Activated CD4-positive, alpha-beta T cell treated with anti-CD3 and anti-CD28 coated beads, Interleukin-2, Interleukin-4, amounts not matched to agents 100 ng/mL and 50 ng/mL, durations not matched to agents 16 hours and 8 hours (primary cell): ENCODE results near the gene RPL9.
A peak's percentile ranks its signal among the peaks of the same experiment; 100 is the strongest.
"Not testable (repeated sequence)": the region's sequence is repeated elsewhere in the genome, so short reads cannot be mapped to it uniquely, and the experiment has no call there.

Experiments
- DNase-seq: peaks from one replicate; pipeline ENCODE4 v3.0.0-alpha.2; 2020; ENCODE audit warnings: low spot score

RPL9 gene

DNA sequence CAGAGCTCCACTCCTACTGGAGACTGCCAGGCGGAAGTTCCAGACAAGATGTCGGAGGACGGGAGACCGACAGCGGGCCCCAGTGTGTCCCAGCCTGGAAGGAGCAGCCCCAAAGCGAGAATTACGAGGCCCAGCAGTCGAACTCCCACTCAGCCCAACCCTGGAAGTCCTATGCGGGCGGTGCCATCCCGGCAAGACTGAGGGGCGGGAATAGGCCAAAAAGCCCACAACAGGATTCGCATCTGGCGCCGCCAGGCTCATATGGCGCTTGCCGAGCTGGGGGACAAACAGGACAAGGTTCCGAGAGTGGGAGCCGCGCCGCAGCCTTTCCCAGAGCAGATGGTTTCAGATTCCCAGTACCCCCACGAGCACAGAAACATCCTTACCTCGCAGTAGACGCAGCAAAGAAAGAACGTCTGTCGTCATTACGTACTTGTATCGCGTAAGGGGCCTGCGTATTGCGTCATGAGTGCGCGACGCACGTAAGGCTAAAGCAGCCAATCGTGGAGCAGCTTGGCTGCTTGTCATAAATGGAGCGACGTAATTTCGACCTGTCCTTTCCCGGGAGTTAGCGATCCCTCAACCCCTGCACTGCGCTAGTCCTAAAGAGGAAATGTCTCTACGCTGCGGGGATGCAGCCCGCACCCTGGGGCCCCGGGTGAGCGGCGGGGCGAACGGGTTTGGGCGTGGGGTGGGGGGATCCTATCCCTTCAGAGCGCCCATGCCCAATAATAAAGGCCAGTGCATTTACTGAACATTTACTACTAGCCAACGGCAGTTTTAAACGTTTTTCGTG is at the start of gene RPL9, which contains the start of gene LIAS:
RPL9 (minus strand) TSS at position 418 of the 796 bp plus-strand sequence. CDS start 483 bp downstream, outside the sequence.
LIAS (plus strand) TSS at position 552 of the 796 bp plus-strand sequence; CDS start at position 614, 62 bp downstream.
- peak; percentile 97 for DNase-seq

DNA sequence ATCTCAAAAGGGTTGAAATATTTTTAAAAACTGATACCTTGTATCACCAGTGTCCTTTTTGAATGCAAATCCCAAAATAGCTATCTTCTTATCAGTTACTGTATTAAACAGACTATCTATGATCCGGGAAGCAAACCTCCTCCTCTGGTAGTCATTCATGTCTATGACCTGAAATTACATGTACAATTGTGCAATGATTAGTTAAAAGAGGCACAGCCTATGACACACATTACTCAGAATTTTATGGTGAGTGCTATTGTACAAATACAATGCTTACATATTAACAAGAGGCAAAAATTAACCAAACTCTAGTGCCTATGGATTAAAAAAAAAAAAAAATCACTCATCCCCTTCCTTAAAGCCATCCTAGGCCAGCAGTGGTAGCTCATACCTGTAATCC is 46.9 kb upstream of the RPL9 start:
- no peak for DNase-seq

DNA sequence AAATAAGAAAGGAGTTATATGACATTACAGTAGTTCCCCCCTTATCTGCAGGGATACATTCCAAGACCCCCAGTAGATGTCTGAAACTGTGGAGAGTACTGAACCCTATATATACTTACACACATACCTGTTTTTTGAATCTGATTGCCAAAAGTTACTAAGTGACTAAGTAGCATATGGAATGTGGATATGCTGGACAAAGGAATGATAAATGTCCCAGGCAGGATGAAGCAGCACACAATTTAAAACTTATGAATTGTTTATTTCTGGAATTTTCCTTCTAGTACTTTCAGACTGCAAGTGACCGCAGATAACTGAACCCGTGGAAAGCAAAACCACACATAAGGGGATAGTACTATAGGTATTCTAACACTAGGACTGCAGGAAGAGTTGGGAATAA is 45.8 kb upstream of the RPL9 start:
- no peak for DNase-seq

DNA sequence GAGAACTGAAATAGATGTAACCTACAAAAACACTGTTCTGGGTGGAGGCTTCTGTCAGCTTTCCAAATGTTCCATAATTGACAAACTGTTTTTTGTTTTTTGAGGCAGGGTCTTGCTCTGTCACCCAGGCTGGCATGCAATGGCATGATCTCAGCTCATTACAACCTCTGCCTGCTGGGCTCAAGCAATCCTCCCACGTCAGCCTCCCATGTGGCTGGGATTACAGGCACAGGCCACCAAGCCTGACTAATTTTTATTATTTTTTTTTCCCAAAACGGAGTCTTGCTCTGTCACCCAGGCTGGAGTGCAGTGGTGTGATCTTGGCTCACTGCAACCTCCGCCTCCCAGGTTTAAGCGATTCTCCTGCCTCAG is 43.9 kb upstream of the RPL9 start:
- DNase-seq, result not testable (repeated sequence)

DNA sequence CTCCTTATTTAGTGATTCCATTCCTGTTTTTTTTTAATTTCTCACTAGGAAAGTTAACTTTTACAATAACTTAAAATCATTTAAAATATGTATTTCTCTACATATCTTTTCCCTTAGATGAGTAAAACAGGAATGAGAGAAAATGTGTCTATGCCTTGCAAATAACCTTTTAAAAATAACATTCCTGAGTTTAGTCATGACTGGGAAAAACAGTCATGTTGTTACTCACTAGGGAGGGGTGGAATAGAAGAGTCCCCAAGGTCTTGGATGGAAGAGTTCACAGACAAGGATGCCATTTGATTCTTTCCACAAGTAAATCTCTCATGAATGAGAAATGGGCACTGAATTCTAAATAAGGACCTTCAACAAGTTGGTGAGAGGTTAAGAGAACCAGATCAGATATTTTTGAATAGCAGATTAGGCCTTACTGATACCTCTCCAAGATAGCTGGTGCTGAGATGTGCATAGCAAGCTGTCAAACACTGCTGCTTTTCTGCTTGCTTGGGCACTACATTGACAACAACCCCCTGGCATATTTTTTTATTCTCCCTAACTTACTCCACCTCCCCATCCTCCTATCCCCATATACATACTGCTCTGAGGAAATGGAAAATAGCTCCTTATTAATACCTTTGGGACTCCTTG is 43.4 kb upstream of the RPL9 start:
- no peak for DNase-seq

DNA sequence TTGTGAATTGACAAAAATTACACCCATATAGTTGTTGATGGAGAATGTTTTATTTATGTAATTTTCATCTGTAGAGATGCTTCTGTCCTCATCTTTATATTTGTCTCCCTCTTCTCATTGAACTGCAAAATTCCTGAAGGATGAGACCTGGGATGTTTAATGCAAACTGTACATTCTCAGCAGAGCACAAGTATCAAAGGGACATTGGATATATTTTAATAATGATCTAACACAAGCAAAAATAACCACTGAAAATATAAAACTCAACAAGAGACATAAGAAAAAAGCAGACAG is 40.0 kb upstream of the RPL9 start:
- no peak for DNase-seq

DNA sequence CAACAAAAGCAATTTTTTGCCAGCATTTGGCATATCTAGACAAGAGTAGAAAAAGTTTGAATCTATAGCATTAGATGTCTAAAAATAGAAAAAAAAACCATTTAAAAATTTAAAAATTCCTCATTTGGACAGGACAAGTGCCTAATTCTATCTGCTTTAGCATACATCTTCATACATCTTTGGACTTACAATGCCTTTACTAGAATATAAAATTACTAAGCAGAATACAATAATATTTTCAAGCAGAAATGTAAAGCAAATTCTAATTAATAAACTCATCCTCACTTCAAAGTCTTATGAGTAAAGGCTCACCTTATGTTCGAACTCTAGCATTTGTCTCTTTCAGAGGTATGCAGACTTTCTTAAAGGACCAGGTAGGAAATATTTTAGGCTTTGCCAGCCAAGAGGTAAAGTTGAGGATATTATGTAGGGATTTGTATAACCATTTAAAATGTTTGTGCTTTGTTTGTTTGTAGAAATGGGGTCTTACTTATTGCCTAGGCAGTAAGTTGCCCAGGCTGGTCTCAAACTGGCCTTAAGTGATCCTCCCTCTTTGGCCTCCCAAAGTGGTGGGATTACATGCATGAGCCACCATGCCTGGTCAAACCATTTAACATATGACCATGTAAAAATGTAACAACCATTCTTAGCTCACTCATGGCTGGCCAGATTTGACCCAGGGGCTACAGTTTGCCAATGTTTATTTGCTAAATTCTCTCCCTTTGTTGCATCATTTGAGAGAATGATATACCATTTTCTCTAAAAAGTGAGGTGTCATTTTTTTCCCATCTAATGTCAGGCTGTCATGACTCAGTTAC is 39.4 kb upstream of the RPL9 start:
- no peak for DNase-seq

DNA sequence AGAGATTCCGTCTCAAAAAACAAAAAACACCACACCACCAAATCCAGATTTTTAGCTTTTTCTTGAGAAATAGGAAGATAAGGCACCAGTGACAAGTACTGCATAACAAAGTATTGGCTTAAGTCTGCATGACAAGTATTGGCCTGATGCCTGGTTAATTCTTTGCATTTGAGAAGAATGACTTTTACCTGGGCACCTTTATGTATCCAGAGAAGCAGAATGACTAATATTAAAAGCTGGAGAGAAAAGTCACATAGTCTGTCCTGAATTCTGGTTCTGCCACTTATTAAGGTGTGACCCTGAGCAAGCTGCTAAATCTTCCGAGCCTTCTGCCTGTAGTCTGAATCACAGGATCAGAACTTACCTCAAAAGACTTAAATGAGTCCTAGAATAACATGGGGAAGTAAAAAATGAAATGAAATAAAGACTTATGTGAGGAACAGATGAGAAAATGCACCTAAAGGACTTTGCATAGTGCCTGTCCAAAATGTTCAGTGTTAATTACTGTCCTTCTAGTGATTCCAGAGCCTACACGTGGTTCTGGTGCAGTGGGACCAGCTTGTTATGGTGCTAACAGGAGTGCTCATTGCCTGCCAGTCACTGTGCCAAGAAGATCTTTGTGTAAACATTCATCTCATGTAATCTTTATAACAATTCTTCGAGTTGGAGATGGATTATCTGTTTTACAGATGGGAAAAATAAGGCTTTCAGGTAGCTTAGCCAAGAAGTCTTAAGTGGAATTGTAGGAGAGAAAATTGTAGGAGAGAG is 36.9 kb upstream of the RPL9 start:
- DNase-seq, result no peak

DNA sequence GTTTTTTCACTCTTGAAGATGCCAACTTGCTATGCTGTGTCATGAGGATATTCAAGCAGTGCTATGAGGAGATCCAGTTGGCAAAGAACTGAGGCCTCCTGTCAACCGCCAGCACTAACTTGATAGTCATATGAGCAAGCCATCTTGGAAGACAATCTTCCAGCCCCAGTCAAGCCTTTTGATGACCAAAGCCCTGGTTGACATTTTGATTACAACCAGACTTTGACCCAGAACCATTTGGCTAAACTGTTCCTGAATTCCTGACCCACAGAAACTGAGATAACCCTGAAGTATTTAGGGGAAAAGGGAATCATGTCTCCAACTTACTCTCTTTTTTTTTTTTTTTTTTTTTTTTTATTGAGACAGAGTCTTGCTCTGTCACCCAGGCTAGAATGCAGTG is 35.6 kb upstream of the RPL9 start:
- no peak for DNase-seq

DNA sequence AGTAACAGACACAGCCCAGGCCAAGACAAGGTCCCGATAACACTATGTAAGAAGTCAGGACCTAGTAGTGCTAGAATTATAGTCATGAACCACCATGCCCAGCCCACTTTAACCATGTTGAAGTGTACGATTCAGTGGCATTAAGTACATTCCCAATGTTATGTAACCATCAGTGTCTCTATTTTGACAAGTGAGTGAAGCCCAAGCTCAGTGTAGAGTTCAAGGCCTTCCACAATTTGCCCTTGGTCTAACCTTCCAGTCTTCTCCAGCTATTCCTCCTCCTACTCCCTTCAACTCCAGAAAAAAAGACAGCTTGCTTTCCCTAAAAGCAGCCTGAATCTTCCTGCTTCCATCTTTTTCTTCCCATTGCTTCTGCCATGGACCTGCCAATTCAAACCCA is 31.6 kb upstream of the RPL9 start:
- DNase-seq, result no peak

DNA sequence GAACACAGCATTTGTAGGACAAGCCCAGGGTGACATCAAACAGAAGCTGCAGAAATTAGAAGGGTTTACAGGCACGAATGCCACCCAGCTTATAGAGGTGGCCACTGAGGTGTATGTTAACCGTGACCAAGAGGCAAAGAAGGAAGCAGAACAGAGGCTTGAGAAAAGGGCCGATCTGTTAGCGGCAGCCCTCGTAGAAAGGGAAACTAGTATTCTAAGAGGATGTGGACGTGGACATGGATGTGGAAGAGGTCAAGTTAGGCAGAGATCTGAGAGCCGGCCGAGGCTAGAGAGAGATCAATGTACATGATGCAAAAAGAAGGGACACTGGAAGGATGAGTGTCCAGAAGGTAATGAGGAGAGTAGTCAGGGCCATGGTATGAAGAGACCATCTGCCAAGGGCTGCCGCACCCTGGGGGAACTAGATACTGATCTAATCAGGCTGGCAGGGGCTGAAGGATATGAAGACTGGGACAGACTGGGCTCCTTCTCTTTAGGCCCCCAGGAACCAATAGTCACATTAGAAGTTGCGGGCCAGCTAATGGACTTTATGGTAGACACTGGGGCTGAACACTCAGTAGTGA is 27.6 kb upstream of the RPL9 start:
- DNase-seq, result no peak

DNA sequence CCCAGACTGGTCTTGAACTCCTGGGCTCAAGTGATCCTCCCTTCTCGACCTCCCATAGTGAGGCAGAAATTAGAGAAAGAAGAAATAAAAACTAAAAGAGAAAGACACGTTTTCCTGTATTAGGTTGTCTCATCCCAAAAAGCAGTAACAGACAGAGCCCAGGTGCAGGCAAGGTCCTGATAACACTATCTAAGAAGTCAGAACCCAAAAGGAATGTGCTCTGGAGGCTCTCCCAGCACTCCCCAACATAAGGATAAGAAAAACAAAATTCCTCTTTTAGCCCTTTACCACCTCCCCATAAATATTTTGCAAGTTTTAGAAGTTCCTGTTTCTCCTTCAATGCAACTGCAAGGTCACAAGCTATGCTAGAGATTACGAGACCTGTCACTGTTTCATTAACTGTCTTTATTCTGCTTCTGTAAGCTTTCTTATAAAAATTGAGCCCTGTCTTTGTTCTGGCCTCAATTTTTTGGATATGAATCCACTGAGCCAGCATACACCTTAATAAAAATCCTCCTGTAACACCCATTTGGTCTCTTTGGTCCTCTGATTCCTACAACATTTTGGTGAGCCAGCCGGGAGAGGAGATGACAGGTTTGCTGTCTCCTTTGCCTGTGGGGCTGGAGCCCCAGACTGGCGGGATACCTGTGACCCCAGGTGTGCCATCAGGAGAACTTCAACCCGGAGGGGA is 26.0 kb upstream of the RPL9 start:
- DNase-seq, result no peak

DNA sequence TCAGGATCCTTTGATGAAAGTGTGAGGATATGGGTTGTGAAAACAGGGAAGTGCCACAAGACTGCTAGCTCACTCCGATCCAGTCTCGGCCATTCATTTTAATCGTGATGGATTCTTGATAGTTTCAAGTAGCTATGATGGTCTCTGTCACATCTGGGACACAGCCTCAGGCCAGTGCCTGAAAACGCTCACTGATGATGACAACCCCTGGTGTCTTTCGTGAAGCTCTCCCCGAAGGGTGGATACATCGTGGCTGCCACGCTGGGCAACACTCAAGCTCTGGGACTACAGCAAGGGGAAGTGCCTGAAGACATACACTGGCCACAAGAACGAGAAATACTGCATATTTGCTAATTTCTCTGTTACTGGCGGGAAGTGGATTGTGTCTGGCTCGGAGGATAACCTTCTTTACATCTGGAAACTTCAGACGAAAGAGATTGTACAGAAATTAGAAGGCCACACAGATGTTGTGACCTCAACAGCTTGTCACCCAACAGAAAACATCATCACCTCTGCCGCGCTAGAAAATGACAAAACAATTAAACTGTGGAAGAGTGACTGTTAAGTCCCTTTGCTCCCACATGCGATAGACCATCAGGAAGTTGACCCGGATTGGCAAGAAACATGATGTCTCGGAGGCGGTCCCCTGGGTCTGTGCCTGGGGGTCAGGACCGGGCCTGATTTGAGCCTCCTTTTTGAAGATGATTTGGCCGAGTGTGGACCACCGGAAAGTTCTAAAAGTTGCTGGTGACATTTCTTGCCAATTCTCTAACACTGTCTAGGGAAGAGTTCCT is 22.4 kb upstream of the RPL9 start:
- DNase-seq, result no peak

DNA sequence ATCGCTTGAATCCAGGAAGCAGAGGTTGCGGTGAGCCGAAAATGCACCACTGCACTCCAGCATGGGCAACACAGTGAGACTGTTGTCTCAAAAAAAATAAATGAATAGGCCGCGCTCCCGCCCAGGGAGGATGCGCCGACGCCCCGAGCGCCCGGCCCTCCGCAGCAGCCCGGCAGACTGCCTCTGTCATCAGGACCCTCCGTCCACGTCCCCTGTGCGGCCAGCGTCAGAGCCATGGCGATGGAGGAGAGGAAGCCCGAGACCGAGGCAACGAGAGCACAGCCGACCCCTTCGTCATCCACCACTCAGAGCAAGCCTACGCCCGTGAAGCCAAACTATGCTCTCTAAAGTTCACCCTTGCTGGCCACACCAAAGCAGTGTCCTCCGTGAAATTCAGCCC is 21.5 kb upstream of the RPL9 start:
- DNase-seq, result no peak

DNA sequence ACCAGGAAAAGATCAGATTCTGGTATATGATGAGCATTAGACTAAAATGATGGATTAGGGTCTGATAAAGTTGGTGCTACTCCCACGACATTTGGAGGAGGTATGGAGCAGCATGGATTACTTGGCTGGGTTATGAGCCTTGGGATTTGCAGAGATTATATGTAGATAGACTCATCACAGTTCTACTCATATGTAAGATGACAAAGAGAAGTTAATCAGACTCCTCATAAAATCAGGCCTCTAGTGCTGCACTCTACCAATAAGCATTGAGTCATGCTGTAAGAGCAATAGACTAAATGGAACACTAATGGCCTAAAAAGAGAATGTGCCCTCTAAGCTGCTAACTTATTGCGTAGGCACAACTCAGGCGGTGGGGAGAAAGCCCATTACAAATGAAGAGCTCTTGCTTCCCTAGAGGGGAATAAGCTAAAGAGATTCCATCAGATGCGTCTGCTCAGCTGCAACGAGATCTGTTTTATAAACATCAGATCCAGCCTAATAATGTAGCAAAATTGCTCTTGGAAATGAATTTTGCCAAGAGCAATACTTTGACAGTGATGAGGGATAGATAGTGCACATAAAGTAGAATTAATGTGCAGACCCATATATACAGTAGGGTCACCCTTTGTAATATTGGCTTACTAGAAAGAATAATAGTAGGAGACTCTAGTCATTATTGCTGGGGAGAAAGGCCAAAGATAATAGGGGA is 17.6 kb upstream of the RPL9 start:
- DNase-seq, result no peak

DNA sequence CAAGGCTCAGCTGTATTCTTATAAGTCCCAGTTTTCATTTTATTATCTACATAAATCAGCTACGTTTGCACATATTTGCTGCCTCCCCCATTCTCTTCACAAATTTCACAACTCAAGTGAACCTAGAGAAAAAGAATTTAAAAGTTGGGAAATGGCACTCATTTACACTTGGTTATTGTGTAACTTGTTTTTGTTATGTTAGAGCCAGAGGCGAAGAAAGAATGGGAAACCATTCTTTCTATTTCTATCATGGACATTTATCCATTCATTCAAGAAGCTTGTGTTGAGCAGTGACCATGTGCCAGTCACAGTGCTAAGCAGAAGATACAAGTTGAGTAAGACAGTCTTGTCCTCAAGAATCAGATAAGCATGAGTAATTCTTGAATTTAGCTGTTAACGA is 13.7 kb upstream of the RPL9 start:
- DNase-seq, result no peak

DNA sequence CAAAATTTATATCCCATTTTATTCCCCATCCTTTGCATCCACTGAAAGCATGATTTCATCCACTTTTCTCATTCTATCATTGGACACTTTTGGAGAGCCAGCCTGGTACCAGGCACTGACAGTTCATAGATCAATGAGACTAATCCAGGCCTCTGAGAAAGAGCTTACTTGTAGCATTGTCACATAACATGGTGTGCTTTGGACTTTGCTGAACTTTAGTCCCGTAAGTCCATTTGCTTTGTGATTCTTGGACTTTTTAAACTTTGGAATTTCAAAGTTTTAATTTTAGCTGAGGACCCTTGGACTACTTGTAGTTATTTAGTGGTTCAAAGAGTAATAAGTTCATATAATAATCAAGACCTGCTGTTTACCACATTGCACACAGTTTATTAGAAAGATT is 11.7 kb upstream of the RPL9 start:
- no peak for DNase-seq

DNA sequence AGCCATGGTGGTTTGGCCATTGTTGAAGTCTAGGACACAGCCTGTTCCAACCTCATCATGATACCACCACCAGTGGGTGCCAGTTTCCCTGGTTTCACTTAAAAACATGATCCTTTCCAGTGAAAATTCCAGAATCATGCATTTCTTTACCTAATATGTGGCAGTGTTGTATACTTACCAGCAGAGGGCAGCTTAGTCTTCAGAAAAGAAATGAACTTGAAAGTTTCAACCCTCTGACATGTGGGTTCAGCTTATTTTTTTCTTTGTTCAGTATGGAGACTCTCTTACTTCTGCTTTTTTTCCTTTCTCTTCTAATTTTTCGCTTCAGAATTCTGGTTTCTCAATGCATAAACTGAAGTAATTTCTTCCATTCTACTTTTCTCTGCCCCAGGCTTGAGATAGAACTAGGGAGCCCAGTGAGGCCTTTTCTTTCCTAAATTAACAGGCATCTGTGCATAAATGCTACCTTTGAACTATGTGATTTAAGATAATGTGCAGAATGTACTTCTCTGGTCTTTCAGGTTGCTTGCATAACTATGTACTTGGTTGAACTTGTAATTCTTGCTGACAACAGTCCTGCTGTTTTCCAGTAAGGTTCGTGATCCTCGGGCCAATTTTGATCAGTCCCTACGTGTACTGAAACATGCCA is 10.8 kb upstream of the RPL9 start:
- peak; percentile 49 for DNase-seq

DNA sequence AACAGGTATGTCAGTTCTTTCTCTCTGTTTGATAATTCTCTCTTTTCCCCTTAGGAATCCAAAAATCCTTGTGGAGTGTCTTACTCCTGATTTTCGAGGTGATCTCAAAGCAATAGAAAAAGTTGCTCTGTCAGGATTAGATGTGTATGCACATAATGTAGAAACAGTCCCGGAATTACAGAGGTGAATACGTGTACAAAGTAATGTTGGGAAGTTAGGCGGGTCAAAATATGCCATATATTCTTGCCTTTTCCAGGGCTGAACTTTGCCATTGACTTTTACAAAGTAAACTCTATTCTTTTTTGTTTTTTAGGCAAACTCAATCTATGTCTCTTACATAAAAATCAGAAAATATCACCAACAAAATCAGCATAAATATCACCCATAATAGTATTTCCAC is 8.7 kb upstream of the RPL9 start:
- DNase-seq, result no peak
